ENCODE results near the gene ZNF300. TPM values are rescaled to one million over a fixed set of nuclear protein-coding genes. Genes with fewer than 3 reads are reported as not detected.

The ZNF300 gene
- total RNA-seq, 1 donor: 6.5 TPM

DNA sequence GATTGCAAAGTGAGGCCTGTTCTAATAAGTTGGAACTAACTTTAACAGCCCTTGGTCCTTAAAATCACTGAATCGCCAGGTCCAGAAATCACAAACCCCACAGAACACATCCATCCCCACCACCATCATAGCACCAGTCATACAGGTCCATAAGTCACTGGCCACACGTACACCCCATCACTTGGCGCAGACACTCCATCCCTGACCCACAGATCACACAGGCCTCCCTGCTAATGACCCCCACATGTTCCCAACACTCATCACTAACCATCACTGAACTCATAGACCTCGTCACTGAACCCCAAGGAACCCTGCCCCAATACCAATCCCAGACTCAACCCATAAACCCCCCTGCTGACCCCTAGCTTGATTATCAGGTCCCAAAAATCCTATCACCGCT, 41.2 kb upstream of the ZNF300 start:
- Histone ChIP-seq H3K4me1 (ENCODE audit: insufficient read depth, low read length) (no peaks in the 10 kb centered on the region), H3K79me2 (ENCODE audit: insufficient read depth, low read length) (no peaks in the 10 kb centered on the region), H3K27me3 (ENCODE audit: insufficient read depth, low read length) (no peaks in the 10 kb centered on the region), H3K4me2 (ENCODE audit: insufficient read depth, low read length) (peak overlapping the region; percentile 78), H3K9me3 (ENCODE audit: low read depth, low read length) (peaks cover 31% of the 10 kb centered on the region), H3K27ac (ENCODE audit: low read depth, low read length) (peak overlapping the region; percentile 75), H4K20me1 (ENCODE audit: insufficient read depth, low read length) (no peaks in the 10 kb centered on the region), H3K4me3 (ENCODE audit: insufficient read depth, low read length) (peak overlapping the region; percentile 69), H2AFZ (ENCODE audit: low read length) (peak overlapping the region; percentile 86), H3K36me3 (ENCODE audit: insufficient read depth, low read length) (no peaks in the 10 kb centered on the region)
- TF ChIP-seq, protein P1, sequence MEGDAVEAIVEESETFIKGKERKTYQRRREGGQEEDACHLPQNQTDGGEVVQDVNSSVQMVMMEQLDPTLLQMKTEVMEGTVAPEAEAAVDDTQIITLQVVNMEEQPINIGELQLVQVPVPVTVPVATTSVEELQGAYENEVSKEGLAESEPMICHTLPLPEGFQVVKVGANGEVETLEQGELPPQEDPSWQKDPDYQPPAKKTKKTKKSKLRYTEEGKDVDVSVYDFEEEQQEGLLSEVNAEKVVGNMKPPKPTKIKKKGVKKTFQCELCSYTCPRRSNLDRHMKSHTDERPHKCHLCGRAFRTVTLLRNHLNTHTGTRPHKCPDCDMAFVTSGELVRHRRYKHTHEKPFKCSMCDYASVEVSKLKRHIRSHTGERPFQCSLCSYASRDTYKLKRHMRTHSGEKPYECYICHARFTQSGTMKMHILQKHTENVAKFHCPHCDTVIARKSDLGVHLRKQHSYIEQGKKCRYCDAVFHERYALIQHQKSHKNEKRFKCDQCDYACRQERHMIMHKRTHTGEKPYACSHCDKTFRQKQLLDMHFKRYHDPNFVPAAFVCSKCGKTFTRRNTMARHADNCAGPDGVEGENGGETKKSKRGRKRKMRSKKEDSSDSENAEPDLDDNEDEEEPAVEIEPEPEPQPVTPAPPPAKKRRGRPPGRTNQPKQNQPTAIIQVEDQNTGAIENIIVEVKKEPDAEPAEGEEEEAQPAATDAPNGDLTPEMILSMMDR (IDR thresholded peaks at IDR 0.05; ENCODE audit: extremely low read depth, low read depth, low read length): no peak
- no peak for DNase-seq (ENCODE audit: insufficient read length, low spot score, missing footprints)

DNA sequence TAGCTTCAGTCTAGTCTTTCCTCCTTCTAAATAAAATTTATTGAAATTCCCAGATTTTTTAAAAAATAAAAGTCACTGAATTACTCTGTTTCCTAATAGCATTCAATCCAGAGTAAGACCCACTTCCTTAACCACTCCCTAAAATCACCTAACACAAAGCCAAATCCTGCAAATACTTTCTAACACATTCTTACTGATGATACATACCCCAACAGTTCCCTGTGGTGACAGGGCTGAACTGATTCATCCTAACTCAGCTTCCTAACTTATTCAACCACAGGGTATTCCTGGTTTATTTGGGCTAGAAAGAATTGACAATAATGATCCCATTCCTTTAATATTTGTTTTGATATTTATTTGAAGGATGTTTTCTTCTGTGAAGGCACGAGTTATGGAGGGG, 40.7 kb upstream of the ZNF300 start:
- no peaks in the 10 kb centered on the region for H3K4me1 ChIP-seq (ENCODE audit: insufficient read depth, low read length)
- peak overlapping the region; percentile 69 for H3K4me3 ChIP-seq (ENCODE audit: insufficient read depth, low read length)
- H4K20me1 ChIP-seq (ENCODE audit: insufficient read depth, low read length): no peaks in the 10 kb centered on the region
- H3K36me3 ChIP-seq (ENCODE audit: insufficient read depth, low read length): no peaks in the 10 kb centered on the region
- no peaks in the 10 kb centered on the region for H3K27me3 ChIP-seq (ENCODE audit: insufficient read depth, low read length)
- TF ChIP-seq, protein P1 (IDR thresholded peaks at IDR 0.05; ENCODE audit: extremely low read depth, low read depth, low read length): no peak
- H2AFZ ChIP-seq (ENCODE audit: low read length): peak overlapping the region; percentile 86
- H3K79me2 ChIP-seq (ENCODE audit: insufficient read depth, low read length): no peaks in the 10 kb centered on the region
- DNase-seq (ENCODE audit: insufficient read length, low spot score, missing footprints): no peak
- H3K4me2 ChIP-seq (ENCODE audit: insufficient read depth, low read length): no peak overlapping the region
- H3K27ac ChIP-seq (ENCODE audit: low read depth, low read length): no peak overlapping the region
- H3K9me3 ChIP-seq (ENCODE audit: low read depth, low read length): peaks cover 28% of the 10 kb centered on the region

DNA sequence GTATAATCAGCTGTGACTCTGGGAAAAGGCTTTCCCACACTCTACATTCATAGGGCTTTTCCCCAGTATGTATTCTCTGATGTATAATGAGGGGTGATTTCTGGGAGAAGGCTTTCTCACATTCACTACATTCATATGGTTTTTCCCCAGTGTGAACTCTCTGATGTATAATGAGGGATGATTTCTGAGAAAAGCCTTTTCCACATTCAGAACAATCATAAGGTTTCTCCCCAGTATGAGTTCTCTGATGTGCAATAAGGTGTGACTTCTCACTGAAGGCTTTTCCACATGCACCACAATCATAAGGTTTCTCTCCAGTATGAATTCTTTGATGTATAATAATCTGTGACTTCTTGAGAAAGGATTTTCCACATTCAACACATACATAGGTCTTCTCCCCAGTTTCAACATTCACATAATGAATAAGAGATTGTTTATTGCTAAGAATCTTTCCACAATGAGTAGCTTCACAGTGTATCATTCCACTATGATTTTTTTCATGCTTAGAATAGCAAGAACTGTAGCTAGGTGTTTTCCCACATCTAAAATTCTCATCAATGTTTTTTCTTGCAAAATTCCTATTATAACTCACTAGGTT, 26.7 kb upstream of the ZNF300 start:
- Histone ChIP-seq H3K4me2 (ENCODE audit: insufficient read depth, low read length) (no peak overlapping the region), H3K36me3 (ENCODE audit: insufficient read depth, low read length) (peaks cover 3% of the 10 kb centered on the region), H3K9me3 (ENCODE audit: low read depth, low read length) (peaks cover 26% of the 10 kb centered on the region), H3K27ac (ENCODE audit: low read depth, low read length) (no peak overlapping the region), H3K79me2 (ENCODE audit: insufficient read depth, low read length) (no peaks in the 10 kb centered on the region), H3K27me3 (ENCODE audit: insufficient read depth, low read length) (no peaks in the 10 kb centered on the region), H3K4me1 (ENCODE audit: insufficient read depth, low read length) (no peaks in the 10 kb centered on the region), H3K4me3 (ENCODE audit: insufficient read depth, low read length) (no peak overlapping the region), H2AFZ (ENCODE audit: low read length) (no peak overlapping the region), H4K20me1 (ENCODE audit: insufficient read depth, low read length) (no peaks in the 10 kb centered on the region)
- TF ChIP-seq, protein P1 (IDR thresholded peaks at IDR 0.05; ENCODE audit: extremely low read depth, low read depth, low read length): no peak
- no peak for DNase-seq (ENCODE audit: insufficient read length, low spot score, missing footprints)

DNA sequence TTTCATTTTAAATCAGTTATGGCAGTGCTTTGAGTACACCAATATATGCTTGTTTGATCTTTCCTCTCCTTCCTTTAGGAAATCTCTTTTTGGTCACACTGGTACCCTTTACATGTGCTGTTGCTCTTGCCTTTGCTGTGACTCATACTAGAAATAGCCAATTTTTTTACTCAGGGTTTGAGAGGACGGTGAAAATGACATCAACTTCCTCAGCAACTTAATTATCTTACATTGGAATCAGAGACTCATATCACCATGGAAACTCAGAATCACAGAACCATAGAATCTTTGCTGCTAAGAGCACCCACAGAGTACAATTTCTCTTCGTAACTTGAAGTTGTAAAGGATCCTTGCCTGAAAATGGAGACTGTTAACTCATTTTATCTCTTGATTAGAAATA, 13.8 kb upstream of the ZNF300 start:
- Histone ChIP-seq H3K79me2 (ENCODE audit: insufficient read depth, low read length) (no peaks in the 10 kb centered on the region), H3K36me3 (ENCODE audit: insufficient read depth, low read length) (no peaks in the 10 kb centered on the region), H3K4me1 (ENCODE audit: insufficient read depth, low read length) (no peaks in the 10 kb centered on the region), H3K4me3 (ENCODE audit: insufficient read depth, low read length) (no peak overlapping the region), H3K4me2 (ENCODE audit: insufficient read depth, low read length) (no peak overlapping the region), H3K27me3 (ENCODE audit: insufficient read depth, low read length) (no peaks in the 10 kb centered on the region), H3K27ac (ENCODE audit: low read depth, low read length) (no peak overlapping the region), H4K20me1 (ENCODE audit: insufficient read depth, low read length) (no peaks in the 10 kb centered on the region), H3K9me3 (ENCODE audit: low read depth, low read length) (peaks cover 5% of the 10 kb centered on the region), H2AFZ (ENCODE audit: low read length) (no peak overlapping the region)
- no peak for DNase-seq (ENCODE audit: insufficient read length, low spot score, missing footprints)
- TF ChIP-seq, protein P1 (IDR thresholded peaks at IDR 0.05; ENCODE audit: extremely low read depth, low read depth, low read length): no peak

All from osteoblast (primary cell).